Endothelial cell of umbilical vein (primary cell): ENCODE measurements around the gene ACBD6. TPM values are rescaled to one million over a fixed set of nuclear protein-coding genes. Genes with fewer than 3 reads are reported as not detected.

ENCODE experiments used
- BruUV-seq: library from RNA; stranded (reverse); fragments of 400-500 nt; replicated peaks from 2 replicates; lab custom pipeline; 2021; lab: Mats Ljungman, UMichigan
- CTCF ChIA-PET: fragments of 300-600, 350-600 bp; sonication (Branson Sonifier 250); formaldehyde crosslinking; loops from one replicate; lab custom pipeline; 2021; ENCODE audit warnings: antibody characterized with exemption, inconsistent platforms; lab: Charles Lee
- POLR2A ChIA-PET: fragments of 300-600, 350-600 bp; sonication (Branson Sonifier 250); formaldehyde crosslinking; loops from one replicate; lab custom pipeline; 2021; ENCODE audit warnings: antibody characterized with exemption, inconsistent platforms; lab: Charles Lee
- DNase-seq: peaks from one replicate; pipeline ENCODE4 v3.0.0-alpha.2; 2011; ENCODE audit warnings: low read depth, low spot score
- FAIRE-seq: peaks from 2 replicates; lab custom pipeline; 2011; peaks lifted over from hg19 to GRCh38; lab: Jason Lieb, UNC
- H2AFZ ChIP-seq: 2 replicates; pipeline ENCODE4 v1.6.0; 2012; ENCODE audit warnings: low read depth, low read length, control low read depth, inconsistent platforms
- H3K27ac ChIP-seq: 2 replicates; pipeline ENCODE4 v1.5.1; 2011; ENCODE audit warnings: low read depth, mild to moderate bottlenecking, control low read depth, low read length, moderate library complexity; ENCODE audit not compliant: insufficient read depth
- H3K27me3 ChIP-seq, 2 experiments: 2 replicates each; pipeline versions ENCODE4 v1.6.0 to v1.6.1; 2011; ENCODE audit warnings: low read length in 2 of 2, mixed read lengths in 1 of 2; ENCODE audit not compliant: control insufficient read depth in 2 of 2, insufficient read depth in 2 of 2
- H3K36me3 ChIP-seq, 2 experiments: 2 replicates in 1 of 2; 3 replicates in 1 of 2; pipeline ENCODE4 v1.5.1; 2011; ENCODE audit warnings: low read length in 2 of 2, mild to moderate bottlenecking in 1 of 2, moderate library complexity in 1 of 2; ENCODE audit not compliant: control insufficient read depth in 2 of 2, insufficient read depth in 2 of 2; ENCODE audit errors: extremely low read depth in 1 of 2
- H3K4me1 ChIP-seq: 3 replicates; pipeline ENCODE4 v1.5.1; 2011; ENCODE audit warnings: mild to moderate bottlenecking, low read length; ENCODE audit not compliant: control insufficient read depth, insufficient read depth; ENCODE audit errors: extremely low read depth
- H3K4me2 ChIP-seq: 2 replicates; pipeline ENCODE4 v1.6.1; 2011; ENCODE audit warnings: low read length, control low read depth, mixed read lengths; ENCODE audit not compliant: insufficient read depth
- H3K4me3 ChIP-seq, 3 experiments: fragments of 200-600 bp in 1 of 3; sonication (generic), shearing (Covaris generic) in 1 of 3; replicated peaks in 1 of 3; 2 replicates each; pipeline ENCODE4 v1.5.1; 2011 to 2016; ENCODE audit warnings: control low read depth in 3 of 3, low read length in 3 of 3, mild to moderate bottlenecking in 2 of 3, inconsistent platforms in 1 of 3, low read depth in 1 of 3, moderate library complexity in 1 of 3; ENCODE audit not compliant: insufficient read depth in 1 of 3
- H3K79me2 ChIP-seq: 2 replicates; pipeline ENCODE4 v1.6.0; 2012; ENCODE audit warnings: low read length, inconsistent platforms; ENCODE audit not compliant: control insufficient read depth, insufficient read depth
- H3K9ac ChIP-seq: replicated peaks from 2 replicates; pipeline ENCODE3; 2011; ENCODE audit warnings: low read length, control low read depth; ENCODE audit not compliant: insufficient read depth; ENCODE audit errors: extremely low read depth
- H3K9me1 ChIP-seq: replicated peaks from 3 replicates; pipeline ENCODE4 v1.6.0; 2011; ENCODE audit warnings: mild to moderate bottlenecking, low read length; ENCODE audit not compliant: control insufficient read depth, insufficient read depth; ENCODE audit errors: extremely low read depth
- H3K9me3 ChIP-seq: replicated peaks from 2 replicates; pipeline ENCODE4 v1.5.1; 2012; ENCODE audit warnings: low read length, inconsistent platforms; ENCODE audit not compliant: control insufficient read depth, insufficient read depth
- H4K20me1 ChIP-seq: replicated peaks from 2 replicates; pipeline ENCODE3; 2011; ENCODE audit warnings: mild to moderate bottlenecking, low read length; ENCODE audit not compliant: control insufficient read depth, insufficient read depth; ENCODE audit errors: extremely low read depth
- CTCF ChIP-seq, 2 donors: IDR thresholded peaks; 1 replicate in 1 of 2; 2 replicates in 1 of 2; pipeline ENCODE4 v1.5.1; 2011; ENCODE audit warnings: low read length in 2 of 2, mild to moderate bottlenecking in 2 of 2, moderate library complexity in 2 of 2, control low read depth in 1 of 2, inconsistent platforms in 1 of 2, low read depth in 1 of 2; ENCODE audit not compliant: insufficient read depth in 1 of 2; ENCODE audit errors: extremely low read depth in 1 of 2
- EZH2 ChIP-seq: IDR thresholded peaks from 2 replicates; pipeline ENCODE4 v1.6.1; 2012; ENCODE audit warnings: borderline replicate concordance, low read depth, mild to moderate bottlenecking, moderate library complexity, low read length, inconsistent platforms; ENCODE audit not compliant: severe bottlenecking
- FOS ChIP-seq: IDR thresholded peaks from 2 replicates; pipeline ENCODE4 v1.6.1; 2011; ENCODE audit warnings: mild to moderate bottlenecking, low read length, moderate library complexity, borderline replicate concordance; ENCODE audit not compliant: insufficient read depth
- GATA2 ChIP-seq: IDR thresholded peaks from 2 replicates; pipeline ENCODE4 v1.7.0; 2011; ENCODE audit warnings: low read depth, mild to moderate bottlenecking, moderate library complexity, mixed read lengths, low read length; ENCODE audit not compliant: insufficient read length, insufficient read depth
- JUN ChIP-seq: IDR thresholded peaks from 2 replicates; pipeline ENCODE4 v1.6.1; 2011; ENCODE audit warnings: borderline replicate concordance, low read depth; ENCODE audit not compliant: insufficient read length, insufficient read depth
- MAX ChIP-seq: IDR thresholded peaks from 2 replicates; pipeline ENCODE4 v1.6.1; 2011; ENCODE audit not compliant: insufficient read depth, insufficient read length
- MYC ChIP-seq: IDR thresholded peaks from one replicate; pipeline ENCODE4 v1.6.1; 2011; ENCODE audit warnings: mild to moderate bottlenecking, low read depth, low read length
- POLR2A ChIP-seq: IDR thresholded peaks from 2 replicates; pipeline ENCODE4 v1.6.1; 2012; ENCODE audit warnings: low read depth, mild to moderate bottlenecking, control low read depth, low read length
- POLR2AphosphoS5 ChIP-seq: IDR thresholded peaks from 2 replicates; pipeline ENCODE4 v1.6.1; 2012; ENCODE audit warnings: low read depth, mild to moderate bottlenecking, control low read depth, low read length, moderate library complexity; ENCODE audit not compliant: insufficient read depth
- dilution Hi-C: fragments of 300-500 bp; cut with MboI; formaldehyde crosslinking; loops from one replicate; pipeline ENCODE4 v1.15.0; 2019; ENCODE audit warnings: low sequenced_read_pairs; ENCODE audit not compliant: extremely low pct_ligation_motif_present
- intact Hi-C: fragments of 100-400 bp; cut with micrococcal nuclease; formaldehyde crosslinking; loops from one replicate; pipeline ENCODE4 v1.10.0; 2022
- polyA plus RNA-seq, 4 experiments: library from polyadenylated mRNA; depleted of rRNA in 3 of 4; stranded (reverse) in 3 of 4; unstranded in 1 of 4; fragments of >200 nt; gene quantifications; 2 replicates each; pipeline versions ENCODE4 v1.2.1 to v1.2.3, GENCODE V29; 2011 to 2012; ENCODE audit warnings: missing spikeins in 1 of 4
- total RNA-seq: library from RNA; stranded (reverse); gene quantifications from 2 replicates; pipeline ENCODE4 v1.2.3, GENCODE V29; 2021

Gene ACBD6
- total and polyA plus RNA-seq, 2 donors (not counting 3 experiments of a cell fraction or from before 2014, with no cell fraction given), result 55.6 to 56.4 TPM

- CTCF ChIA-PET, result interaction anchor here (0.8 to 1.3 kb wide), 4 partner anchors 9 to 18 kb away, joined by 3 read pairs; no protein-coding TSS in a partner anchor
Measured at GRCh38 chr1:180542113-180542837, 39.9 kb upstream of the ACBD6 start.

More at GRCh38 chr1:180542113-180542837, 39.9 kb upstream of the ACBD6 start:
- TF ChIP-seq FOS (no peak), JUN (no peak), MAX (no peak), POLR2AphosphoS5 (no peak), EZH2 (no peak), GATA2 (no peak), CTCF (IDR thresholded peaks at IDR 0.05; ENCODE audit: extremely low read depth in 1 of 2, insufficient read depth in 1 of 2, low read depth in 1 of 2, low read length in 2 of 2) (no peak), MYC (no peak), POLR2A (no peak)
- H3K27me3 ChIP-seq, result peaks cover 4 to 13% of the 10 kb centered on the region in 2 experiments
- H3K79me2 ChIP-seq, result no peaks in the 10 kb centered on the region
- no peaks in the 10 kb centered on the region for H3K36me3 ChIP-seq
- H3K27ac ChIP-seq, result no peak overlapping the region
- H3K4me1 ChIP-seq, result no peaks in the 10 kb centered on the region
- POLR2A ChIA-PET, result no interaction called here
- H3K9ac ChIP-seq, result no peak overlapping the region
- H3K4me2 ChIP-seq, result no peak overlapping the region
- H3K9me3 ChIP-seq, result no peaks in the 10 kb centered on the region
- dilution Hi-C loops, result no loop called here
- H3K9me1 ChIP-seq, result no peaks in the 10 kb centered on the region
- intact Hi-C loops, result no loop called here
- BruUV-seq, result no TSS peak
- no peak overlapping the region for H3K4me3 ChIP-seq
- H4K20me1 ChIP-seq, result no peaks in the 10 kb centered on the region
- DNase-seq (no peak), FAIRE-seq (no peak)
- H2AFZ ChIP-seq, result no peak overlapping the region
